Stimulated activated CD8-positive, alpha-beta memory T cell treated with anti-CD3 and anti-CD28 coated beads, Interleukin-12 subunit alpha, Interleukin-12 subunit beta, amount 100 ng/mL, for 1 hour (primary cell): Measurements from ENCODE around the gene BIRC6.

ENCODE experiments used
- DNase-seq: peaks from one replicate; pipeline ENCODE4 v3.0.0-alpha.2; 2020; ENCODE audit warnings: low read depth

Gene BIRC6

GRCh38 chr2:32376756-32377155, 19.9 kb downstream of the BIRC6 start:
- no peak for DNase-seq

- no peak for DNase-seq
Measured at GRCh38 chr2:32377928-32378327, 21.1 kb downstream of the BIRC6 start.

- no peak for DNase-seq
Measured at GRCh38 chr2:32379352-32379751, 22.5 kb downstream of the BIRC6 start.

GRCh38 chr2:32383858-32384257, 27.0 kb downstream of the BIRC6 start:
- DNase-seq: no peak

- DNase-seq: no peak
Measured at GRCh38 chr2:32384529-32384928, 27.7 kb downstream of the BIRC6 start.

GRCh38 chr2:32386739-32387138, 29.9 kb downstream of the BIRC6 start:
- DNase-seq: no peak

- no peak for DNase-seq
Measured at GRCh38 chr2:32399221-32399620, 42.4 kb downstream of the BIRC6 start.

GRCh38 chr2:32402091-32402490, 45.3 kb downstream of the BIRC6 start:
- no peak for DNase-seq

- DNase-seq: no peak
Measured at GRCh38 chr2:32403782-32404181, 47.0 kb downstream of the BIRC6 start.

- DNase-seq: no peak
Measured at GRCh38 chr2:32404691-32405090, 47.9 kb downstream of the BIRC6 start.

- DNase-seq: no peak
Measured at GRCh38 chr2:32416519-32416918, 59.7 kb downstream of the BIRC6 start.

GRCh38 chr2:32417659-32418058, 60.8 kb downstream of the BIRC6 start:
- DNase-seq: no peak

GRCh38 chr2:32418778-32419177, 62.0 kb downstream of the BIRC6 start:
- DNase-seq: no peak

- DNase-seq: no peak
Measured at GRCh38 chr2:32422133-32422532, 65.3 kb downstream of the BIRC6 start.

- DNase-seq: no peak
Measured at GRCh38 chr2:32423536-32423935, 66.7 kb downstream of the BIRC6 start.

GRCh38 chr2:32424739-32425138, 67.9 kb downstream of the BIRC6 start:
- no peak for DNase-seq

- DNase-seq: no peak
Measured at GRCh38 chr2:32425719-32426141, 68.9 kb downstream of the BIRC6 start.

- no peak for DNase-seq
Measured at GRCh38 chr2:32427672-32428610, 71.1 kb downstream of the BIRC6 start.

GRCh38 chr2:32430804-32431203, 74.0 kb downstream of the BIRC6 start:
- no peak for DNase-seq

- DNase-seq: no peak
Measured at GRCh38 chr2:32436150-32436549, 79.3 kb downstream of the BIRC6 start.

GRCh38 chr2:32442020-32442467, 85.2 kb downstream of the BIRC6 start:
- DNase-seq: no peak

GRCh38 chr2:32446369-32446768, 89.5 kb downstream of the BIRC6 start:
- DNase-seq: no peak

GRCh38 chr2:32450851-32451250, 94.0 kb downstream of the BIRC6 start:
- no peak for DNase-seq
